HCT116 (cell line): ENCODE measurements around the gene TNNC2. TPM values are rescaled to one million over a fixed set of nuclear protein-coding genes. Genes with fewer than 3 reads are reported as not detected.

Source experiments
- ATAC-seq: fragments of 200-7000 bp; cut with Tn5 transposase; 2 replicates; pipeline ENCODE4 v1.9.1; 2020; ENCODE audit warnings: mild to moderate bottlenecking, moderate library complexity
- BruUV-seq: library from RNA; stranded (reverse); fragments of 400-500 nt; replicated peaks from 2 replicates; lab custom pipeline; 2021; lab: Mats Ljungman, UMichigan
- CTCF ChIA-PET: fragments of 300-600 bp; sonication (Branson Sonifier 250); formaldehyde crosslinking; loops from one replicate; lab custom pipeline; 2021; ENCODE audit warnings: antibody characterized with exemption; lab: Charles Lee
- POLR2A ChIA-PET: fragments of 300-600, 350-600 bp; sonication (Branson Sonifier 250); formaldehyde crosslinking; loops from one replicate; lab custom pipeline; 2021; ENCODE audit warnings: antibody characterized with exemption; lab: Charles Lee
- RAD21 ChIA-PET, 2 experiments: fragments of 300-600 bp; sonication (Branson Sonifier 250); formaldehyde crosslinking; loops; one replicate each; lab custom pipeline; 2023; ENCODE audit warnings: low total read pairs in 2 of 2; ENCODE audit not compliant: uncharacterized antibody in 2 of 2, unreplicated experiment in 2 of 2, low non-redundant PET in 1 of 2; lab: Charles Lee
- DNase-seq: peaks from one replicate; pipeline ENCODE4 v3.0.0-alpha.2; 2010; ENCODE audit warnings: low read depth, low spot score
- H2AFZ ChIP-seq: fragments of 200-600 bp; shearing (Covaris generic), sonication (generic); 2 replicates; pipeline ENCODE4 v1.6.1; 2017; ENCODE audit warnings: low read depth, mixed run types, mixed read lengths, antibody characterized with exemption, low read length; ENCODE audit not compliant: poor library complexity, severe bottlenecking
- H3K27ac ChIP-seq: 2 replicates; pipeline ENCODE4 v1.5.1; 2012; ENCODE audit warnings: low read depth, low read length
- H3K27me3 ChIP-seq: fragments of 200-600 bp; sonication (generic); 2 replicates; pipeline ENCODE4 v1.6.1; 2016; ENCODE audit warnings: mixed run types, low read length, mixed read lengths; ENCODE audit not compliant: insufficient read depth
- H3K36me3 ChIP-seq, 2 experiments: fragments of 200-500 bp in 1 of 2; fragments of 200-600 bp in 1 of 2; sonication (Bioruptor generic) in 1 of 2; sonication (generic) in 1 of 2; 2 replicates each; pipeline versions ENCODE4 v1.5.1 to v1.6.1; 2014 to 2016; ENCODE audit warnings: low read length in 2 of 2, inconsistent platforms in 1 of 2, mixed read lengths in 1 of 2, mixed run types in 1 of 2; ENCODE audit not compliant: insufficient read depth in 2 of 2, control insufficient read depth in 1 of 2
- H3K4me1 ChIP-seq, 2 experiments: fragments of 200-600 bp in 1 of 2; sonication (generic) in 1 of 2; 2 replicates each; pipeline versions ENCODE4 v1.5.1 to v1.6.1; 2012 to 2017; ENCODE audit warnings: low read length in 2 of 2, inconsistent platforms in 1 of 2, mild to moderate bottlenecking in 1 of 2, mixed read lengths in 1 of 2, mixed run types in 1 of 2, moderate library complexity in 1 of 2; ENCODE audit not compliant: insufficient read depth in 2 of 2, control insufficient read depth in 1 of 2
- H3K4me2 ChIP-seq: fragments of 200-600 bp; sonication (generic); 2 replicates; pipeline ENCODE4 v1.6.1; 2017; ENCODE audit warnings: mixed run types, low read length, mixed read lengths
- H3K4me3 ChIP-seq, 2 experiments: fragments of 200-600 bp in 1 of 2; sonication (generic) in 1 of 2; replicated peaks in 1 of 2; 2 replicates each; pipeline ENCODE4 v1.5.1; 2011 to 2016; ENCODE audit warnings: low read length in 2 of 2, control low read depth in 1 of 2, low read depth in 1 of 2, mild to moderate bottlenecking in 1 of 2, mixed read lengths in 1 of 2, mixed run types in 1 of 2
- H3K79me2 ChIP-seq: fragments of 200-600 bp; sonication (generic); 2 replicates; pipeline ENCODE4 v1.6.1; 2017; ENCODE audit warnings: mild to moderate bottlenecking, mixed run types, low read length, moderate library complexity, mixed read lengths; ENCODE audit not compliant: insufficient read depth
- H3K9ac ChIP-seq: fragments of 200-600 bp; sonication (generic); 2 replicates; pipeline ENCODE4 v1.6.1; 2016; ENCODE audit warnings: low read length, mixed read lengths
- H3K9me2 ChIP-seq: fragments of 200-600 bp; sonication (generic), shearing (Covaris generic); 2 replicates; pipeline ENCODE4 v1.6.1; 2017; ENCODE audit warnings: mixed run types, mild to moderate bottlenecking, moderate library complexity; ENCODE audit not compliant: insufficient read depth
- H3K9me3 ChIP-seq, 2 experiments: fragments of 200-500 bp in 1 of 2; fragments of 200-600 bp in 1 of 2; sonication (Bioruptor generic) in 1 of 2; sonication (generic) in 1 of 2; 2 replicates each; pipeline ENCODE4 v1.6.1; 2014 to 2017; ENCODE audit warnings: low read length in 2 of 2, mixed read lengths in 2 of 2, inconsistent platforms in 1 of 2, low read depth in 1 of 2, mild to moderate bottlenecking in 1 of 2, mixed run types in 1 of 2, moderate library complexity in 1 of 2; ENCODE audit not compliant: control insufficient read depth in 1 of 2, insufficient read depth in 1 of 2
- H4K20me1 ChIP-seq: fragments of 200-600 bp; sonication (generic), shearing (Covaris generic); 2 replicates; pipeline ENCODE4 v1.6.1; 2017; ENCODE audit warnings: mixed run types, mild to moderate bottlenecking, moderate library complexity; ENCODE audit not compliant: insufficient read depth
- EGR1 ChIP-seq: IDR thresholded peaks from 2 replicates; pipeline ENCODE4 v1.6.1; 2012; ENCODE audit warnings: low read depth
- ELF1 ChIP-seq: IDR thresholded peaks from 2 replicates; pipeline ENCODE4 v1.6.1; 2012; ENCODE audit warnings: low read depth, borderline replicate concordance
- EZH2phosphoT487 ChIP-seq: fragments of 200-600 bp; IDR thresholded peaks from 2 replicates; pipeline ENCODE4 v1.6.1; 2018; ENCODE audit warnings: antibody characterized with exemption, borderline replicate concordance
- MAX ChIP-seq: IDR thresholded peaks from 2 replicates; pipeline ENCODE4 v1.6.1; 2012
- POLR2A ChIP-seq: IDR thresholded peaks from 2 replicates; pipeline ENCODE4 v1.7.0; 2011; ENCODE audit warnings: borderline replicate concordance; ENCODE audit not compliant: insufficient read depth, insufficient read length; ENCODE audit errors: extremely low read depth
- POLR2AphosphoS5 ChIP-seq: IDR thresholded peaks from 2 replicates; pipeline ENCODE4 v1.6.1; 2011; ENCODE audit warnings: mild to moderate bottlenecking, low read depth, low read length, moderate library complexity
- SIN3A ChIP-seq: IDR thresholded peaks from 2 replicates; pipeline ENCODE4 v1.6.1; 2012; ENCODE audit warnings: low read depth
- TCF7L2 ChIP-seq: IDR thresholded peaks from 2 replicates; pipeline ENCODE4 v1.7.0; 2011; ENCODE audit warnings: borderline replicate concordance, inconsistent platforms; ENCODE audit not compliant: insufficient read depth, insufficient read length; ENCODE audit errors: extremely low read depth
- ZBTB33 ChIP-seq: IDR thresholded peaks from 2 replicates; pipeline ENCODE4 v1.6.1; 2011; ENCODE audit warnings: mild to moderate bottlenecking, low read length, moderate library complexity; ENCODE audit not compliant: insufficient replicate concordance; ENCODE audit errors: extremely low read depth
- ZNF274 ChIP-seq: fragments of 200-500 bp; sonication (Bioruptor generic); IDR thresholded peaks from 2 replicates; pipeline ENCODE4 v1.6.1; 2014; ENCODE audit warnings: mild to moderate bottlenecking, low read depth, low read length, inconsistent platforms
- intact Hi-C: fragments of 100-400 bp; cut with micrococcal nuclease; formaldehyde crosslinking; loops from 2 replicates; pipeline ENCODE4 v1.10.0; 2022
- total RNA-seq: library from RNA; stranded (reverse); gene quantifications from one replicate; pipeline ENCODE4 v1.2.1, GENCODE V29; 2021; ENCODE audit not compliant: unreplicated experiment

TNNC2 gene
- total RNA-seq, 1 experiment from 2014 or later, result not detected

GRCh38 chr20:45852326-45852725, 25.2 kb upstream of the TNNC2 start:
- Histone ChIP-seq H3K27ac (no peak overlapping the region), H3K9me2 (no peaks in the 10 kb centered on the region), H3K4me3 (no peak overlapping the region), H3K9ac (no peak overlapping the region), H3K27me3 (no peaks in the 10 kb centered on the region), H3K9me3 (no peaks in the 10 kb centered on the region), H2AFZ (no peak overlapping the region), H3K4me1 (peaks cover 0 to 7% of the 10 kb centered on the region in 2 experiments; a peak in 3 of 4 replicates), H3K4me2 (no peak overlapping the region), H4K20me1 (no peaks in the 10 kb centered on the region), H3K79me2 (0 out of 2 replicates have a peak, but pooled peaks cover 12% of the 10 kb centered on the region), H3K36me3 (no peaks in the 10 kb centered on the region; a peak in 1 of 4 replicates)
- RAD21 ChIA-PET, result interaction anchor here in 1 of 2 experiments (0.5 kb wide), 1 partner anchor 1661 kb away, joined by 3 read pairs; no protein-coding TSS in a partner anchor
- CTCF ChIA-PET, result no interaction called here
- TF ChIP-seq POLR2A, result no peak
- TF ChIP-seq MAX, result no peak
- no peak for TF ChIP-seq ELF1
- TF ChIP-seq EZH2phosphoT487, result no peak
- no peak for TF ChIP-seq SIN3A
- TF ChIP-seq TCF7L2, result no peak
- no peak for TF ChIP-seq ZNF274
- TF ChIP-seq ZBTB33, result no peak
- TF ChIP-seq POLR2AphosphoS5, result no peak
- TF ChIP-seq EGR1, result no peak
- POLR2A ChIA-PET, result interaction anchor here (0.7 kb wide), 1 partner anchor 16 kb away, joined by 4 read pairs; no protein-coding TSS in a partner anchor
- BruUV-seq, result no TSS peak
- DNase-seq (no peak), ATAC-seq (no peak)
- intact Hi-C loops, result no loop called here
